Uterus (tissue), 4 donors: ENCODE results near the gene ARID3B. TPM values are rescaled to one million over a fixed set of nuclear protein-coding genes. Genes with fewer than 3 reads are reported as not detected.
A peak's percentile ranks its signal among the peaks of the same experiment; 100 is the strongest.

ENCODE experiments used
- DNase-seq, 2 donors: peaks; one replicate each; pipeline ENCODE4 v3.0.0-alpha.2; 2019 to 2020
- H3K27ac ChIP-seq, 2 donors: fragments of 200-600 bp; sonication (generic); 1 replicate in 1 of 2; 2 replicates in 1 of 2; pipeline ENCODE4 v1.5.1; 2016 to 2018
- H3K27me3 ChIP-seq, 2 donors: fragments of 200-600 bp; sonication (generic); one replicate each; pipeline ENCODE4 v1.5.1; 2018 to 2019; ENCODE audit warnings: control low read depth in 1 of 2
- H3K36me3 ChIP-seq, 2 donors: fragments of 200-600 bp; sonication (generic); one replicate each; pipeline ENCODE4 v1.5.1; 2019; ENCODE audit warnings: control low read depth in 1 of 2
- H3K4me1 ChIP-seq, 2 donors: fragments of 200-600 bp; sonication (generic); one replicate each; pipeline ENCODE4 v1.5.1; 2018 to 2019; ENCODE audit warnings: control low read depth in 1 of 2
- H3K4me3 ChIP-seq, 2 donors: fragments of 200-600 bp; sonication (generic); 1 replicate in 1 of 2; 2 replicates in 1 of 2; pipeline ENCODE4 v1.5.1; 2018 to 2019; ENCODE audit warnings: mild to moderate bottlenecking in 1 of 2
- H3K9me3 ChIP-seq, 2 donors: fragments of 200-600 bp; sonication (generic); one replicate each; pipeline ENCODE4 v1.5.1; 2019; ENCODE audit warnings: control low read depth in 1 of 2
- POLR2A ChIP-seq, 2 donors: fragments of 450-650 bp; IDR thresholded peaks; one replicate each; pipeline ENCODE4 v1.6.1; 2016; ENCODE audit warnings: antibody characterized with exemption in 2 of 2, mild to moderate bottlenecking in 1 of 2, moderate library complexity in 1 of 2
- intact Hi-C: fragments of 100-400 bp; cut with DNase I; formaldehyde crosslinking; loops from one replicate; pipeline ENCODE4 v1.15.1; 2023; ENCODE audit warnings: low total_unique reads
- total RNA-seq, 4 donors: library from RNA; depleted of rRNA in 3 of 4; stranded (reverse); fragments of >200 nt in 3 of 4; gene quantifications; one replicate each; pipeline versions ENCODE4 v1.1.0 to v1.2.4, GENCODE V29; 2014 to 2023
- TF ChIP-seq, protein P1 (sequence below), 4 experiments: fragments of 200-600 bp in 2 of 4; fragments of 450-650 bp in 2 of 4; sonication (generic) in 2 of 4; IDR thresholded peaks; one replicate each; pipeline ENCODE4 v1.5.1; 2016 to 2019; ENCODE audit warnings: antibody characterized with exemption in 4 of 4, mild to moderate bottlenecking in 2 of 4, moderate library complexity in 1 of 4
- donor health status: DM: yes; HTN: yes; CAD: no.

The ARID3B gene
- total RNA-seq, 4 donors from 2014 or later: 1.5 to 8.8 (median 3.7) TPM

DNA sequence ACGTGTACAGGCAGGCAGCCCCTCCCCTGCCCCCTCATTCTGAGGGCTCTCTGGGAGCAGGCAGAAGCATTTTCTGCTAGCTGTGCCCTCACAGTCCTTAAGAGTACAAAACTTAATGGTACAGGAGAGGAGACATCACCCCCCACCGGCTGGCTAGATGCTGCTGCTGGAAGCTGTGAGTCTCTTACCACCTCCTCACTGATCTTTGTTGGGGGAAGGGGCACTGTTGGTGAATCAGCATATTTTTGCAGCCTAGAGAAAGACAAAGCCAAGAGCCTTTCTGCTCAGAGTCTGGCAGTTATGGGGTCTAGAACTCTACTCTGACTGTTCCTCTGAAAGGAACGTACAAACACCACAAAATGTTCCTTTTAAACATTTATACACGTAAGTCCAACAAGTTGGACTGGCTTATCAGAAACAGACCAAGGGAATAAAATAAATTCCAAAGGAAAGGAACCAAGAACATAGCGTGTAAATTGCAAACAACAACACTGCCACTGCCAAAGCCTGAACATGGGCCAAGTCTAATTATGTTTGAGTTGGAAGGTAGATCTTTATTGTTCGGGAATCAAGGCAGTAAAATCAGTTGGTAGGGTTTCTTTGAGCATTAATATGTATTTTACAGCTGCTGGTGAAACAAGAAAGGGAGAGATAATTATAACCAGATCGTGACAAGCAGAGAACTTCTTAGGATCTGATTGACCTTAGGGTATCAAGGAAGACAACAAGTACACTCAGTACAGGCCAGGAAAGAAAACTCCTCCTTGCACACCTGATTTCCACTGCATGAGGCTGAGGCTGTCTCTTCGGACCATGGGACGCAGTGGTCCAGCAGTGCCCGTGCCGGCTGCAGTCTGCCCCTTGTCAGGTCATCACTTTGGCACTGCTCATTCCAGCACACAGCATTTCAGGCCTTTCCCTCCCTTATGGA is 102.0 kb downstream of the ARID3B start:
- no peak for DNase-seq
- Histone ChIP-seq H3K4me3 (no peak overlapping the region), H3K4me1 (peaks cover 0 to 14% of the 10 kb centered on the region in 2 donors), H3K27ac (peak overlapping the region; percentile 2 to 47), H3K36me3 (no peaks in the 10 kb centered on the region), H3K27me3 (no peaks in the 10 kb centered on the region), H3K9me3 (no peaks in the 10 kb centered on the region)
- TF ChIP-seq, protein P1, sequence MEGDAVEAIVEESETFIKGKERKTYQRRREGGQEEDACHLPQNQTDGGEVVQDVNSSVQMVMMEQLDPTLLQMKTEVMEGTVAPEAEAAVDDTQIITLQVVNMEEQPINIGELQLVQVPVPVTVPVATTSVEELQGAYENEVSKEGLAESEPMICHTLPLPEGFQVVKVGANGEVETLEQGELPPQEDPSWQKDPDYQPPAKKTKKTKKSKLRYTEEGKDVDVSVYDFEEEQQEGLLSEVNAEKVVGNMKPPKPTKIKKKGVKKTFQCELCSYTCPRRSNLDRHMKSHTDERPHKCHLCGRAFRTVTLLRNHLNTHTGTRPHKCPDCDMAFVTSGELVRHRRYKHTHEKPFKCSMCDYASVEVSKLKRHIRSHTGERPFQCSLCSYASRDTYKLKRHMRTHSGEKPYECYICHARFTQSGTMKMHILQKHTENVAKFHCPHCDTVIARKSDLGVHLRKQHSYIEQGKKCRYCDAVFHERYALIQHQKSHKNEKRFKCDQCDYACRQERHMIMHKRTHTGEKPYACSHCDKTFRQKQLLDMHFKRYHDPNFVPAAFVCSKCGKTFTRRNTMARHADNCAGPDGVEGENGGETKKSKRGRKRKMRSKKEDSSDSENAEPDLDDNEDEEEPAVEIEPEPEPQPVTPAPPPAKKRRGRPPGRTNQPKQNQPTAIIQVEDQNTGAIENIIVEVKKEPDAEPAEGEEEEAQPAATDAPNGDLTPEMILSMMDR (IDR thresholded peaks at IDR 0.05): no peak
- no peak for TF ChIP-seq POLR2A (IDR thresholded peaks at IDR 0.05)
- intact Hi-C loops: no loop called here

DNA sequence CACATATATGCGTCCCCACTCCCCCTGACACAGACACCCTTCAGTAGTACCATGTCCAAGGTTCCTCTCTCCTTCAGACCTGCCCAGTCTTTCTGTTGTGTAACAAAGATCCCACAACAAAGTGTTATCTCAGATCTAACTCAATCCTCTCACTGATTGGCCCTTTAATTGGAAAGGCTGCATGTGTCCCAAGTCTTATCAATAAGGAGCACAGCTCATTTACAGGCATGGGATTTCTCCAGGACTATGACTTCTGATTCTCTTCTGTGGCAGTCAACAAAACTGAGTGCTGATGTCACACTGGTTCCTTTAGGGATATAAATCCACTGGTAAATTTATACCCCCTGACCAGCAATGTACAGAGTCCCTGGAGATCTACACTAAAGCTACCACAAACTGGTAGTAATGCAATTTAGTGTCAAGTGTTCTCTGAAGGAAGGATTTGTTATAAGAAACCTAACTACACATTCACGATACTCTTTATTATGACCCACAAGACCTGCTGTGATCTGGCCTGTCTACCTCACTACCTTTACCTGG is 102.7 kb downstream of the ARID3B start:
- Histone ChIP-seq H3K9me3 (no peaks in the 10 kb centered on the region), H3K4me1 (peaks cover 0 to 14% of the 10 kb centered on the region in 2 donors), H3K27ac (peak overlapping the region; percentile 2 to 47), H3K36me3 (no peaks in the 10 kb centered on the region), H3K27me3 (no peaks in the 10 kb centered on the region), H3K4me3 (no peak overlapping the region)
- TF ChIP-seq POLR2A (IDR thresholded peaks at IDR 0.05): no peak
- TF ChIP-seq, protein P1 (IDR thresholded peaks at IDR 0.05): no peak
- intact Hi-C loops: no loop called here
- DNase-seq: no peak

DNA sequence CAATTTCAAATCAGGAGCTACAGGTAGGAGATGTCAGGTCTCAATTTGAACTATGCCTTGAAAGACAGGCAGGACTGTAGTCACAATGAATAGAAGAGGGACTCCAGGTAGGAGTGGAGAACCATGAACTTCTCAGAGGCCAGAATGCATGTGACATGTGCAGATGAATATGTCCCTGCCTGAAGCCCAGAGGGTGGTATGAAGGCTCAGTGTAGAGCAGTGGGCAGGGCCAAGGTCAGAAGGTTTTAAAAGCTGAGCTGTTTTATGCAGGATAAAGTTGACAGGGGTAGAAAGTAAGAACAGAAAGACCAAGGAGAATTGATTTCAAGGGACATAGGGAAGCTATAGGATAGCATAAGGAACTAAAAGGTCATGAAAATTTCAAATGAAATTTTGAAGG is 105.5 kb downstream of the ARID3B start:
- Histone ChIP-seq H3K27me3 (no peaks in the 10 kb centered on the region), H3K36me3 (no peaks in the 10 kb centered on the region), H3K4me3 (no peak overlapping the region), H3K27ac (no peak overlapping the region), H3K9me3 (no peaks in the 10 kb centered on the region), H3K4me1 (peaks cover 0 to 14% of the 10 kb centered on the region in 2 donors)
- no peak for DNase-seq
- TF ChIP-seq, protein P1 (IDR thresholded peaks at IDR 0.05): no peak
- TF ChIP-seq POLR2A (IDR thresholded peaks at IDR 0.05): no peak
- intact Hi-C loops: no loop called here

Other genes starting within 250 kb of the ARID3B start
- 1 to 10 TPM in 2 of 4 donors, not detected in 2; 1.1 to 2.3 TPM for gene CYP11A1, start 173.6 kb upstream of the ARID3B start, total RNA-seq
- gene SEMA7A, start 107.3 kb upstream of the ARID3B start, total RNA-seq: 10 to 100 TPM in 1 of 4 donors, 1 to 10 TPM in 1, under 1 TPM in 1, not detected in 1; 0.29 to 16.9 (median 4.5) TPM
- 10 to 100 TPM; 15.4 to 60.6 (median 35.7) TPM for gene UBL7, start 80.1 kb upstream of the ARID3B start, total RNA-seq
- gene CLK3, start 74.6 kb downstream of the ARID3B start, total RNA-seq: 10 to 100 TPM; 33.0 to 90.4 (median 84.2) TPM
- 10 to 100 TPM in 2 of 4 donors, 1 to 10 TPM in 2; 8.7 to 40.6 (median 17.9) TPM for gene EDC3, start 154.8 kb downstream of the ARID3B start, total RNA-seq
- 1 to 10 TPM in 1 of 4 donors, under 1 TPM in 1, not detected in 2; 0.29 to 6.2 TPM for gene CYP1A1, start 184.3 kb downstream of the ARID3B start, total RNA-seq
- not detected for gene CYP1A2, start 207.6 kb downstream of the ARID3B start, total RNA-seq
- 10 to 100 TPM in 3 of 4 donors, 1 to 10 TPM in 1; 4.9 to 41.6 (median 26.4) TPM for gene CSK, start 240.9 kb downstream of the ARID3B start, total RNA-seq